GM18526 (cell line): ENCODE data around the gene KAT2B.

Source experiments
- POLR2A ChIP-seq: IDR thresholded peaks from 3 replicates; pipeline ENCODE4 v1.6.1; 2011; ENCODE audit not compliant: insufficient read length; ENCODE audit errors: extremely low read depth

The KAT2B gene

GRCh38 chr3:20055842-20056241, 15.6 kb downstream of the KAT2B start:
- no peak for TF ChIP-seq POLR2A

- TF ChIP-seq POLR2A, result no peak
These were observed 16.7 kb downstream of the KAT2B start for GRCh38 chr3:20056725-20057611.

- no peak for TF ChIP-seq POLR2A
These were observed 17.4 kb downstream of the KAT2B start for GRCh38 chr3:20057612-20058180.

GRCh38 chr3:20059929-20060328, 19.7 kb downstream of the KAT2B start:
- TF ChIP-seq POLR2A, result no peak

- no peak for TF ChIP-seq POLR2A
These were observed 20.9 kb downstream of the KAT2B start for GRCh38 chr3:20060974-20061685.

GRCh38 chr3:20062996-20063395, 22.8 kb downstream of the KAT2B start:
- TF ChIP-seq POLR2A, result no peak

- TF ChIP-seq POLR2A, result no peak
These were observed 24.1 kb downstream of the KAT2B start for GRCh38 chr3:20064387-20064786.

GRCh38 chr3:20064796-20065564, 24.7 kb downstream of the KAT2B start:
- no peak for TF ChIP-seq POLR2A

- TF ChIP-seq POLR2A, result no peak
These were observed 25.8 kb downstream of the KAT2B start for GRCh38 chr3:20066079-20066478.

- TF ChIP-seq POLR2A, result no peak
These were observed 26.8 kb downstream of the KAT2B start for GRCh38 chr3:20066850-20067617.

- no peak for TF ChIP-seq POLR2A
These were observed 28.4 kb downstream of the KAT2B start for GRCh38 chr3:20068512-20069177.

- TF ChIP-seq POLR2A, result no peak
These were observed 28.9 kb downstream of the KAT2B start for GRCh38 chr3:20069178-20069532.

- no peak for TF ChIP-seq POLR2A
These were observed 30.9 kb downstream of the KAT2B start for GRCh38 chr3:20071175-20071574.

- TF ChIP-seq POLR2A, result no peak
These were observed 32.2 kb downstream of the KAT2B start for GRCh38 chr3:20072422-20072821.
